Measurements from ENCODE around the gene MLLT3.

- no peak for TF ChIP-seq CTCF (conservative IDR thresholded peaks at IDR 0.05 in 1 of 2, IDR thresholded peaks at IDR 0.05 in 1 of 2; ENCODE audit: extremely low read depth in 1 of 2, insufficient read depth in 1 of 2, low read depth in 1 of 2, low read length in 2 of 2)
- TF ChIP-seq EZH2 (IDR thresholded peaks at IDR 0.05; ENCODE audit: borderline replicate concordance, low read length), result no peak
Observed at GRCh38 chr9:20300430-20301115, 321.7 kb downstream of the MLLT3 start.

Data from mammary epithelial cell (primary cell).